ENCODE results near the gene KLRB1. TPM values are rescaled to one million over a fixed set of nuclear protein-coding genes. Genes with fewer than 3 reads are reported as not detected.
"Not testable (repeated sequence)": the region's sequence is repeated elsewhere in the genome, so short reads cannot be mapped to it uniquely, and the experiment has no call there.

Gene KLRB1
- total RNA-seq, 1 donor from 2014 or later, result 3.3 TPM

GRCh38 chr12:9647825-9648700 lies 40.3 kb upstream of the KLRB1 start:
- H3K27ac ChIP-seq, result peak overlapping the region; percentile 92
- H3K36me3 ChIP-seq, result no peaks in the 10 kb centered on the region
- no peaks in the 10 kb centered on the region for H3K27me3 ChIP-seq
- ATAC-seq, result peak; percentile 94
- H3K9me3 ChIP-seq, result no peaks in the 10 kb centered on the region
- H3K4me3 ChIP-seq, result peak overlapping the region; percentile 71
- intact Hi-C loops (cut with DNase I), result no loop called here
- peak; percentile 92 for DNase-seq
- peaks cover 20% of the 10 kb centered on the region for H3K4me1 ChIP-seq
- no peak for TF ChIP-seq CTCF (IDR thresholded peaks at IDR 0.05)

GRCh38 chr12:9646794-9647781 lies 39.4 kb upstream of the KLRB1 start:
- ATAC-seq (no peak), DNase-seq (no peak)
- H3K4me3 ChIP-seq, result peak overlapping the region; percentile 71
- no peaks in the 10 kb centered on the region for H3K9me3 ChIP-seq
- H3K4me1 ChIP-seq, result peaks cover 19% of the 10 kb centered on the region
- intact Hi-C loops (cut with DNase I), result no loop called here
- peak overlapping the region; percentile 92 for H3K27ac ChIP-seq
- no peaks in the 10 kb centered on the region for H3K27me3 ChIP-seq
- no peak for TF ChIP-seq CTCF (IDR thresholded peaks at IDR 0.05)
- H3K36me3 ChIP-seq, result no peaks in the 10 kb centered on the region

- intact Hi-C loops (cut with DNase I), result not testable (repeated sequence)
These were observed 37.4 kb upstream of the KLRB1 start for GRCh38 chr12:9644985-9645551.

GRCh38 chr12:9643266-9643660 lies 35.5 kb upstream of the KLRB1 start:
- Histone ChIP-seq H3K4me3 (no peak overlapping the region), H3K4me1 (peaks cover 11% of the 10 kb centered on the region), H3K27me3 (no peaks in the 10 kb centered on the region), H3K27ac (no peak overlapping the region), H3K9me3 (no peaks in the 10 kb centered on the region), H3K36me3 (no peaks in the 10 kb centered on the region)
- DNase-seq, result no peak
- no peak for TF ChIP-seq CTCF (IDR thresholded peaks at IDR 0.05)
- intact Hi-C loops (cut with DNase I), result no loop called here
- no peak for ATAC-seq

More at GRCh38 chr12:9644985-9645551, 37.4 kb upstream of the KLRB1 start:
- H3K4me3 ChIP-seq, H3K4me1 ChIP-seq, H3K9me3 ChIP-seq, H3K27me3 ChIP-seq, ATAC-seq, H3K27ac ChIP-seq, H3K36me3 ChIP-seq, DNase-seq: not testable (repeated sequence)

GRCh38 chr12:9642606-9643265 lies 35.0 kb upstream of the KLRB1 start:
- ATAC-seq (no peak), DNase-seq (no peak)
- no peaks in the 10 kb centered on the region for H3K9me3 ChIP-seq
- no peak for TF ChIP-seq CTCF (IDR thresholded peaks at IDR 0.05)
- H3K27me3 ChIP-seq, result no peaks in the 10 kb centered on the region
- intact Hi-C loops (cut with DNase I), result no loop called here
- no peak overlapping the region for H3K27ac ChIP-seq
- H3K4me3 ChIP-seq, result no peak overlapping the region
- H3K4me1 ChIP-seq, result peaks cover 11% of the 10 kb centered on the region
- H3K36me3 ChIP-seq, result no peaks in the 10 kb centered on the region

Measured in upper lobe of right lung (tissue), 1 donor.